NCI-H524 (cell line): ENCODE results near the gene BTN2A1.
A peak's percentile ranks its signal among the peaks of the same experiment; 100 is the strongest.
"Not testable (repeated sequence)": the region's sequence is repeated elsewhere in the genome, so short reads cannot be mapped to it uniquely, and the experiment has no call there.

ENCODE experiments used
- DNase-seq, 2 experiments: peaks; one replicate each; lab custom pipeline; 2025; lab: John Stamatoyannopoulos, UW

BTN2A1 gene

DNA sequence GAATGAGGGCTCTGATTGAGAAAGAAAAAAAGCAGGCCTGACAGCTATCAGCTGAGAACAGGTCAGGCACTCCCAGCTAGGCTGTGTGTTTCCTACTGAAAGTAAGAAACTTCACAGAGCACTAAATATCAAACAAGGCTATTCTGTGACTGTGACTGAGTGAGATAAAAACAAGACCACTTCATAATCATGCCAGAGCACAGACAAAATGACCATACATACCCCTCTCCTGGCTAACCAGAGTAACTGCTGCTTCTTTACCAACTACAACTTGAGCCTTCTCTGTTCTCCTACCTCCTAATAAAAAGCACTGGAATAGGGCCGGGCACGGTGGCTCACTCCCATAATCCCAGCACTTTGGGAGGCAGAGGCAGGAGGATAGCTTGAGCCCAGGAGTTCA, 35.5 kb downstream of the BTN2A1 start:
- peak in 1 of 2 experiments; percentile 8 for DNase-seq

DNA sequence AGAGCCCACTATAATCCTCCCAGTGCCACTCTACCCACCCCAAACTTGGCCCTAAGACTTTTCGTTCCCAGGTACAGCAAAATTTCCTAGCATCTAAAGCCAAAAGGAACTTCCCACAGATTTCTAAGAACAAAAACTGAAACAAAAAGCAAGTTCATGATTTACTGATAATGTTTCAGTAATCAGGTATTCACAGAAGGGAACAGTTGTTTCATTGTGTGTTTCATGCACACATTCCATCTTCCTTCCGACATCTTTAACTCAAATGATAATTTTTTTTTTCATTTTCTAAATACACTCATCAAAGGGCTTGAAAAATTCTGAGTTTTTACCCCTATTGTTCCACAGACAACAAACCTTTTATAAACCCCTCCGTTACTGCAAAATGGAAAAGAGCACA, 36.4 kb downstream of the BTN2A1 start:
- DNase-seq = no peak

DNA sequence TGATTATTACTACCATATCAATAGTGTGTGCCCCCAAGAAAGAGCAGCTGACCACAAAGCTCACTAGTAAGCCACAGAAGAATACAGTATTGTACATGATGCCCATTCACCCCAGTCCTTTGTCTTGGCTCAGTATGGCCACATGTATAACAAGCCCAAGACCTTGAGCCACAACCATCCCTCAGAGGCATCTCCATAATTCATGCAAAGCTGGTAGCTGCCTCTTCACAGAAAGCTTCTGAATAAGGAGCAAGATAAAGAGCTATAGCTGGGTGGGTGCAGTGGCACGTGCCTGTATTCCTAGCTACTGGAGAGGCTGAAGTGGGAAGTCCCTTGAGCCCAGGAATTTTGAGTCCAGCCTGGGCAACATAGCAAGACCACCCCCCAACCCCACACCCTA, 37.5 kb downstream of the BTN2A1 start:
- DNase-seq = no peak

DNA sequence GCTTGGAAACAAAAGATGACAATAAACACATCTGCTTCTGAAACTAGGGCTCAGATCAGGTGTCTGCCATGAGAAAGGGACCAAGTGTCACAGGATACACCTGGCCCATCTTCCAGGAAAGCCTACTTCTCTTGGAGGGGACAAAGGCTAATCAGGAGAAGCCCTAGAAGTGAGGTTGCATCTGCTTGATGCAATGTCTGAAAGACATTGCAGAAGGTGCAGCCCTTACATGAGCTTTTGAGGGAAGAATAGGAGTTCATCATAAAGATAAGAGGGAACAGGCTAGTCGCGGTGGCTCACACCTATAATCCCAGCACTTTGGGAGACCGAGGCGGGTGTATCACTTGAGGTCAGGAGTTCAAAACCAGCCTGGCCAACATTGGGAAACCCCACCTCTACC, 39.9 kb downstream of the BTN2A1 start:
- no peak for DNase-seq

DNA sequence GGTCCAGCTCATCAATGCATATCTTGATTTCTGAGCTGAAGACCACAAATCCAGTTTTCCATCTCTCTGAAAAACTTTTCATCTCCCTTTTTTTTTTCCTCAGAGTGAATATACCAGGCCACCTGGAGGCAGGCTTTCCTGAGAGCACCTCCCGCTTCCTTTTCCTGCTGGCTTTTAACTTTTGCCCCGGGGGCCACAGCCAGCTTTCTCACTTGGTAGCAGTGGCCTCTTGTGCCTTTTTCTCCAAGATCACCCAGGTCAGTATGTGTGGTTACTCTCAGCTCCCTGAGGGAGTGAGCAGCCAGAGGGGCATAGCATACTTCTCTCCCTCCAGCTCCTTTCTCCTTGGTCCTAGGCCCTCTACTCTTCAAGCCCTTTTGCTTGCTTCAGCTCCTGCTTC, 42.3 kb downstream of the BTN2A1 start, which contains the start of gene BTN1A1:
BTN1A1 (plus strand) TSS at position 202 of the 400 bp plus-strand sequence. CDS start 984 bp downstream, outside the sequence.
- DNase-seq = no peak

DNA sequence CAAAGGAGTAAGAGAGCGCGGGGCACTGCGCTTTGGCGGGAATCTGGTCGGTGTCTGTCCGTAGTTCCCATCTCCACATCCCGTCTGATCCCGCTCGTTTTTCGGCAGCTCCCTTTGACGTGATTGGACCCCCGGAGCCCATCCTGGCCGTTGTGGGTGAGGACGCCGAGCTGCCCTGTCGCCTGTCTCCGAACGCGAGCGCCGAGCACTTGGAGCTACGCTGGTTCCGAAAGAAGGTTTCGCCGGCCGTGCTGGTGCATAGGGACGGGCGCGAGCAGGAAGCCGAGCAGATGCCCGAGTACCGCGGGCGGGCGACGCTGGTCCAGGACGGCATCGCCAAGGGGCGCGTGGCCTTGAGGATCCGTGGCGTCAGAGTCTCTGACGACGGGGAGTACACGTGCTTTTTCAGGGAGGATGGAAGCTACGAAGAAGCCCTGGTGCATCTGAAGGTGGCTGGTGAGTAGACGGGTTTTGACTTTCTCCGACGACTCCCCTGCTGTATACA, 43.8 kb downstream of the BTN2A1 start:
- peak; percentile 5 to 46 for DNase-seq

DNA sequence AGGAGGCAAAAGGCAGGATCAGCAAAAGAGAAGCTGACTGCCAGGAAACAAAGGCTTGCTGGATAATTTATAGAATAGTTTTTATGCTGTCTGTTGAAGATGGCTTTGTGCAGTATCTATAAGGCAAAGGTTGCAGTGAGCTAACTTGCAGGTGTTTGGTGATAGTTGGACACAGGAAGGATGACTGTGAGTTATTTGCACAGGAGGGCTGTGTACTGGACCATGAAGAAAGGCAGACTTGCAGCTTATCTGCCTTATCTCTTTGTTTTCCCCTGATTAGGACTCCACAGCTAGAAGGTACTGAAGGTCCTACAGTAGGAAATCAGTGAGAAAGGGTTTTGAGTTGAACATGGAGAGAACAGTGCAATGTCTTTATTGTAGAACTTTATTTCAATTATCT, 44.4 kb downstream of the BTN2A1 start:
- DNase-seq = no peak

DNA sequence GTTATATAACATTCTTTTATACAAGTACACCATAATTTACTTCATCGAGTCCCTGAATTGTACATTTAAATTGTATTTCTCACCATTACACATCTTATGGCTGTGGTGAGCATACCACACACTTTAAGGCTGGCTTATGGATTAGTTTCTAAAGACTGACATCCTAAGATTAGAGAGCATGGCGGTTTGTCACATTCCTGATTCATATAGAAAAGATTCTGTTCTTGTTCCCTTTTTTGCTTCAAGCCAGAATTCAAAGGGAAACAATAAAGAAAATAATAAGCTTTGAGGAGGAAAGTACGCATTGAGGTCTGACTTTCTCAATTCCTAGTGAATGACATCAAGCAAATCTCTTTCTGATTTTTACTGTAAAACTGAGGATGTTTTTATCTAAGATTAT, 44.9 kb downstream of the BTN2A1 start:
- no peak for DNase-seq

DNA sequence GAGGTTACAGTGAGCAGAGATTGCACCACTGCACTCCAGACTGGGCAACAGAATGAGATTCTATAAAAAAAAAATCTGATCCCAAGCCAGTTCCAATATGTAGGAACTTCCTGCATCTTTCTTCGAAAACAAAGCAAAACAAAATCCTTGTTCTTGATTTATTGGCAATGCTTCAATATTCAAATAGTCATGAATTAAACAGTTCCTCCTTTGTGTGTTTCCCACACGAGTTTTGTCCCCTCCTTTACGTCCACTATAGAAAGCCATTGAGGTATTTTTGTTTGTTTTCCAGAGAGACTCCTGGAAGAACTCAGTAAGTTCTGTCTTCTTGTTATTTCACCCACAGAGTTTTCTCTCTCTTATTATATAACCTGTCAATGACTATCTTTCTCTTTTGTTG, 49.9 kb downstream of the BTN2A1 start:
- no peak for DNase-seq

DNA sequence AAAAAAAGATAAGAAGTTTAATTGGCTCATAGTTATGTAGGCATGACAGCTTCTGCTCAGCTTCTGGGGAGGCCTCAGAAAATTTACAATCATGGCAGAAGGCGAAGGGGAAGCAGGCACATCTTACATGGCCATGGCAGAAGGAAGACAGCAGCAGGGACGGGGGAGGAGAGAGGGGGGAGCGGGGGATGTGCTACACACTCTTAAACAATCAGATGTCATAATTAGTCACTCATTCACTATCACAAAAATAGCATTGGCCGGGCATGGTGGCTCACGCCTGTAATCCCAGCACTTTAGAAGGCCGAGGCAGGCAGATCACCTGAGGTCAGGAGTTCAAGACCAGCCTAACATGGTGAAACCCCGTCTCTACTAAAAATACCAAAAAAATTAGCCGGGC, 53.3 kb downstream of the BTN2A1 start:
- not testable (repeated sequence) for DNase-seq

DNA sequence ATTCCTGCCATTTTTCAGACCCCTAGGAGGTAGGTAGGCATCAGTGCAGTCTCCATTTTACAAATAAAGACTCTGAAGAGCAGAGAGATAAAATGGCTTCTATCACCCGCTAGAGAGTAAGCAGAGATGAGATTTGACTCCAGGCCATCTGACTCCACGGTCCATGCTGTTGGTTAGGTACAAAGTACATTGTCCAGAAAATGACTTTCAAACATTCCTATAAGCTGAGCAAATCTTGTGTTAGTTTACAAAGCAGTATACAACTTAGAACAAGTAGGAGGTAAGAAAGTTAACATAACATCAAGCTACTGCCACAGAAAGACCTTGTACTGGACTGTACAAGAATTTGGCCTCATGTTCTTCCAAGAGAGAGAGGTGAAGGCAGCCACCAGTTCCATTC, 57.2 kb downstream of the BTN2A1 start:
- no peak for DNase-seq

DNA sequence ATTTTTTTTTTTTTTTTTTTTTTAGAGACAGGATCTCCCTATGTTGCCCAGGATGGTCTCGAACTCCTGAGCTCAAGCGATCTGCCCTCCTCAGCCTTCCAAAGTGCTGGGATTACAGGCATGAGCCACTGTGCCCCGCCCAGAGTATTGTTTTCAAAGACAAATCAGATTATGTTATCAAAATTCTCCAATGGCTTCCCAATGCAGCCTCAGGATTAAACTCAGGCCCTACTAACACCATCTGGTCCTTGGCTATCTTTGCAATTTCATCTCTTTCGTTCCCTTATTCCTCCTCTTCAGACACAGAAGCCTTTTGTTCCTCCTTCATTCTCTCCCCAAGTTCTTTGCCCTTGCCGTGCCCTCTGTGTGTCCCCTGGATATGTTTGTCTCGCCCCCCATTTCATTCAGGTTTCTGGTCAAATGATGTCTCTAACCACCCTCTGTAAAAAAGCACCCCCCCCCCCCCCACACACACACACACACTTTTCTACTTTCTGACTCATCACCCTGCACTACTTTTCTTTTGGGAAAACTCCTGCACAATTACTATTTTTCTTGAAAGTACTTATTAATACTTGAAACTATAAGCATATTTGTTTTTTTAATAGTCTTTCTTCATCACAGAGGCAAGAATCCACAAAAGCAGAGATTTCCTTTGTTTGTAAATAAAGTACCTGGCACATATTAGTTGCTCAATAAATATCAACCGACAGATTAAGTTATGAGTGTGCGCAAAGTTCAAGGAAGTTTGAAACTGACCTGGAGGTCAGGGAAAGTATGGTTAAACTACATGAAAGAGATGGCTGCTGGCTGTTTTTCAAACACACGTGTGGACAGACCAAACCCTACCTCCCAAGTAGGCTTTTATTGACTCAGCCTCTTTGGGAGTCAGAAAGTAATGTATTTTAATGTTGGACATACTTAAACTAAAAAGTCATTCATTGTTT, 59.0 kb downstream of the BTN2A1 start:
- peak; percentile 47 to 78 for DNase-seq
